HG03064 (cell line): ENCODE measurements around the gene ZDHHC4.
"Not testable (repeated sequence)": the region's sequence is repeated elsewhere in the genome, so short reads cannot be mapped to it uniquely, and the experiment has no call there.

Experiments used
- ATAC-seq: cut with Tn5 transposase; IDR thresholded peaks from one replicate; pipeline ENCODE4 v1.9.1; 2021; ENCODE audit warnings: low read depth; ENCODE audit not compliant: unreplicated experiment

The ZDHHC4 gene

DNA sequence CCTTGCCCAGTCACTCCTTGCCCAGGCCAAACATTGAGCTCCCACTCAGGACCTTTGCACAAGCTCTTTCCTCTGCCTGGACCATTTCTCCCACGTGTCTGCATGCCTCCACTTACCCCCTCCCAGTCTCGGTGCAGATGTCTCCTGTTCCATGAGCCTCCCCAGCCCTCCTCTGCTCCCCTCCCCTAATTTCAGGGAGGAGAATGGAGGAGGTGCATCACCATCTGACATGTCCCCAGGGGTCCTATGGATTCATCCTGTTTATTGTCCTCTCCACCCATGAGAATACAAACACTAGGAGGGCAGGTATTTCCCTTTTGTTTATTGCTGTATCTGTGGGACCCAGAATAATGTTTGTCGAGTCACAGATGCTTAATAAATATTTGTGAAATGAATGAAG lies 17.4 kb upstream of the ZDHHC4 start:
- no peak for ATAC-seq

GRCh38 chr7:6562106-6562505 lies 15.1 kb upstream of the ZDHHC4 start:
- no peak for ATAC-seq

- ATAC-seq = no peak
Observed at GRCh38 chr7:6563936-6564770, 13.1 kb upstream of the ZDHHC4 start.

- ATAC-seq = no peak
Observed at GRCh38 chr7:6565655-6566054, 11.6 kb upstream of the ZDHHC4 start.

GRCh38 chr7:6567886-6568285 lies 9.4 kb upstream of the ZDHHC4 start:
- no peak for ATAC-seq

DNA sequence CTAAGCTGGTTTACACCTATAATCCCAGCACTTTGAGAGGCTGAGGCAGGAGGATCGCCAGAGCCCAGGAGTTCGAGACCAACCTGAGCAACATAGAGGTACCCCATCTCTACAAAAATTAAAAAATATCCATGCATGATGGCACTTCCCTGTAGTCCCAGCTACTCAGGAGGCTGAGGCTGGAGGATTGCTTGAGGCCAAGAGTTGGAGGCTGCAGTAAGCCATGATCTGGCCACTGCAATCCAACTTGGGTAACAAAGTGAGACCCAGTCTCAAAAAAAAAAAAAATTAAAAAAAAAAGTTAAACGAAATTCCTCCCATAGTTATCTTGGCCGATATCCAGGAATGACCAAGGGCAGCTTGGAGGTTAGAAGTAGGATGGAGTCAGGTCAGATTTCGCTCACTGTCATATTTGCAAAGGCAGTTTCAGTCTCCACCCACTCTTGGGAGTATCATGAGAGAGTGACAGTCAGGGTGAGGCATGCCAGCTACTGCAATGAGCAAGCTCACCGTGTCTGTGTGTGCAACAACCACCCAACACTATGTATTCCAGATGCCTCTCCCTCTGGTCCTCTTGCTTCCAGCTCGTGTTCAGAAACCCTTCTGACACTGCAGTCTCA lies 6.0 kb upstream of the ZDHHC4 start:
- ATAC-seq = no peak

DNA sequence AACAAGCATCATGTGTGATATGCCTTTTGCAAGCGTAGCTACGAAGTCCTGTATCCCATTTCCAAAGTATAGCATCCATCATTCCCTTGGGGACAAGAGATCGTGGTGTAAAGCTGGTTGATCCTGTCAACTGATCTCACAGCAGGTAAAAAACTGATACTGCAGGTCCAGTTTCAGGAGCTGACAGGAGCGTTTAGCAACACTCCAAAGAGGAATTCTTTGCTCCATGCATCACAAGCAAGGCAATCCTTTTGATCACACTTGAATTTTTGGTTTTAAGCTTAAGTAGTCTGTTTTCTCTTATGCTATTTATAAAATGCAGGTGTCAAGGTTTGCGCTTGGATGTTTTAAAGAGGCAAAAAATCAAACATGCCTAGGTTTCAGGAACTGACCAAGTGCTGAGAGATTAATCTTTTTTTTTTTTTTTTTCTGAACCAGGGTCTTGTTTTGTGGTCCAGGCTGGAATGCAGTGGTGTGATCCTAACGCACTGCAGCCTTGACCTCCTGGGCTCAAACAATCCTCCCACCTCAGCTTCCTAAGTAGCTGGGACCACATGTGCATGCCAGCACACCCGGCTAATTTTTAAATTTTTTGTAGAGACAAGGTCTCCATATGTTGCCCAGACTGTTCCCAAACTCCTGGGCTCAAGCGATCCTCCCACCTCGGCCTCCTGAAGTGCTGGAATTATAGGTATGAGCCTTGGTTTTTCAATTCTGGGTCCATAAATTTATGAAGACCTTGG lies 1.8 kb upstream of the ZDHHC4 start:
- no peak for ATAC-seq

DNA sequence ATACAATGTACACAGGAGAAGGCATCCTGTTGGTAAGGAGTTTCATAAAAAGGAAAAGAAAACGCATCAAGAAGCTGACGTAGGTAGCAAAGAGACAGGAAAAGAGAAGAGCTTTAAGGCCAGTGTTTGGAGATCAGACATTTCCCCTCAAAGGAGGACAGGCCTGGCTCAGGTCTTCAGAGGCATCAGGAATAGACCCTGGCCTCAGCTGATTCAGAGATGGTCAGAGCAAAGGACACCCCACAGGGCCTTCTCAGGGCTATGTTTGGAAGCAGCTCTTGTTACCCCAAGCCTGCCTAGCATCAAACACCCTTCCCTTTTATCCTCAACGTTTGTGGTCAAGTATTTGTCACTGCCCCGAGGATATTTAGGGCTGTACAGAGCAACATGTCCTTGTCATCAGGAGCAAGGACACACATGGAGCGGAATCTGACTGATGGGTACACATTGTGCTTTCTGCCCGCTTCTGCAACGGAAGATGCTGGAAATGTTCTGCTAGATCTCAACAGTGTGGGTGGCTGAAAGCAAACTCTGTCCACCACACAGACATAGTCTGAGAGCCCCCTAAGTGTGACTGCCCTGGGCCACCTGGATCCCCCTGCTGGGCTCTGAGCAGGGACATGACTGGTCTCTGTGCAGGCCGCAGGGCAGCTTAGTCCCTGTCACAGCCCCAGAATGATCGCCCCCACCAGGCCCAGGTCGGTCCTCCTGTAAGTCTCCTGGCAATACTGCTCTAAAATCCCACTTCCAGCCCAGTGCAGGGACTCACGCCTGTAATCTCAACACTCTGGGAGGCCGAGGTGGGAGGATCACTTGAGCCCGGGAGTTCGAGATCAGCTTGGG lies 1.0 kb upstream of the ZDHHC4 start:
- ATAC-seq = no peak

GRCh38 chr7:6576867-6577368 lies 336 bp upstream of the ZDHHC4 start:
- ATAC-seq = not testable (repeated sequence)

DNA sequence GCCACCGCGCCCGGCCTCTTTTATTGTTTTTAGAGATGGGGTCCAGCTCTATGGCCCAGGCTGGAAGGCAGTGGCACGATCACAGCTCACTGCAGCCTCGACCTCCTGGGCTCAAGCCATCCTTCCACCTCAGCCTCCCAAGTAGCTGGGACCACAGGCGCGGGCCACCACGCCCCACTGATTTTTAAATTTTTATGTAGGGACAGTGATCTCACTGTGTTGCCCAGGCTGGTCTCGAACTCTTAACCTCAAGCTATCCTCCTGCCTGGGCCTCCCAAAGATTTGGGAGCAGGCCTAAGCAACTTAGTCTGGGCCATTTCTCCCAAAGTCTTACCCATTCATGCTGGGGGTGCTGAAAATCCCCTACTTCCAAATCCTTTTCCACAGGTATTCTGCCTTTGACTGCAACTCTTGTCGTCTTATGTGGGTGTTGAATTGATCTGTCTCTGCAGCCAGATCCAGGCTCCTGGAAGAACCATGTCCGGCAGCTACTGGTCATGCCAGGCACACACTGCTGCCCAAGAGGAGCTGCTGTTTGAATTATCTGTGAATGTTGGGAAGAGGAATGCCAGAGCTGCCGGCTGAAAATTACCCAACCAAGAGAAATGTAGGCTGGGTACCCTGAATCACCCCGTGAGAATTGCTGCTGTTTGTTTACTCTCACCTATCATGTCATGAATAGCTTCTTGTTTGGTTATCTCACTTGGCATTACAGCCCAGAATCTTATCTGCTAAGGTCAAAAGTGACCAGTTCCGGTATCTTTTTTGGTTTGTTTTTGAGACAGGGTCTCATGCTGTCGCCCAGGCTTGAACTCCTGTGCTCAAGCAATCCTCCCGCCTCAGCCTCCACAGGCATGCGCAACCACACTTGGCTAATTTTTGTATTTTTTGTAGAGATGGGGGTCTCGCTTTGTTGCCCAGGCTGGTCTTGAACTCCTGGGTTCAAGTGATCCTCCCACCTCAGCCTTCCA lies 1.1 kb downstream of the ZDHHC4 start:
- ATAC-seq = no peak

GRCh38 chr7:6579446-6579845 lies 2.2 kb downstream of the ZDHHC4 start:
- no peak for ATAC-seq

DNA sequence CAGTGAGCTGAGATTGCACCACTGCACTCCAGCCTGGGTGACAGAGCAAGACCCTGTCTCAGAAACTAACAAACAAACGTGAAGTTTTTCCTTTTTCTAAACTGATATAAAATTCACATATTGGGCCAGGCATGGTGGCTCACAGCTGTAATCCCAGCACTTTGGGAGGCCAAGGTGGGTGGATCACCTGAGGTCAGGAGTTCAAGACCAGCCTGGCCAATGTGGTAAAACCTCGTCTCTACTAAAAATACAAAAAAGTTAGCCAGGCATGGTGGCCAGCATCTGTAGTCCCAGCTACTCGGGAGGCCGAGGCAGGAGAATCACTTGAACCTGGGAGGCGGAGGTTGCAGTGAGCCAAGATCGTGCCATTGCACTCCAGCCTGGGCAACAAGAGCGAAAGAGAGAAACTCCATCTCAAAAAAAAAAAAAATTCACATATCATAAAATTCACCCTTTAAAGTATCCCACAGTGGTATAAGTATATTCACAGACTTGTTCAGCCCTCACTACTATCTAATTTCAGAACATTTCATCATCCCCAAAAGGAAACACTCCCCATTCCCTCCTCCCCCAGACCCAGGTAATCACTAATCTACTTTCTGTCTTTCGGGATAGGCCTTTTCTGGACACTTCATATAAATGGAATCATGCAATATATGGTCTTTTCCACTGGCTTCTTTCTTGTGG lies 8.6 kb downstream of the ZDHHC4 start:
- not testable (repeated sequence) for ATAC-seq

DNA sequence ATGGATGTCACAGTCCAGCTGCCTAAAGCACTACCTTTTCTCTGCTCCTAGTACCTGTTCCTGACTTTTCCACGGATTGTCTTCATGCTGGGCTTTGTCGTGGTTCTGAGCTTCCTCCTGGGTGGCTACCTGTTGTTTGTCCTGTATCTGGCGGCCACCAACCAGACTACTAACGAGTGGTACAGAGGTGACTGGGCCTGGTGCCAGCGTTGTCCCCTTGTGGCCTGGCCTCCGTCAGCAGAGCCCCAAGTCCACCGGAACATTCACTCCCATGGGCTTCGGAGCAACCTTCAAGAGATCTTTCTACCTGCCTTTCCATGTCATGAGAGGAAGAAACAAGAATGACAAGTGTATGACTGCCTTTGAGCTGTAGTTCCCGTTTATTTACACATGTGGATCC lies 11.3 kb downstream of the ZDHHC4 start:
- ATAC-seq = no peak

DNA sequence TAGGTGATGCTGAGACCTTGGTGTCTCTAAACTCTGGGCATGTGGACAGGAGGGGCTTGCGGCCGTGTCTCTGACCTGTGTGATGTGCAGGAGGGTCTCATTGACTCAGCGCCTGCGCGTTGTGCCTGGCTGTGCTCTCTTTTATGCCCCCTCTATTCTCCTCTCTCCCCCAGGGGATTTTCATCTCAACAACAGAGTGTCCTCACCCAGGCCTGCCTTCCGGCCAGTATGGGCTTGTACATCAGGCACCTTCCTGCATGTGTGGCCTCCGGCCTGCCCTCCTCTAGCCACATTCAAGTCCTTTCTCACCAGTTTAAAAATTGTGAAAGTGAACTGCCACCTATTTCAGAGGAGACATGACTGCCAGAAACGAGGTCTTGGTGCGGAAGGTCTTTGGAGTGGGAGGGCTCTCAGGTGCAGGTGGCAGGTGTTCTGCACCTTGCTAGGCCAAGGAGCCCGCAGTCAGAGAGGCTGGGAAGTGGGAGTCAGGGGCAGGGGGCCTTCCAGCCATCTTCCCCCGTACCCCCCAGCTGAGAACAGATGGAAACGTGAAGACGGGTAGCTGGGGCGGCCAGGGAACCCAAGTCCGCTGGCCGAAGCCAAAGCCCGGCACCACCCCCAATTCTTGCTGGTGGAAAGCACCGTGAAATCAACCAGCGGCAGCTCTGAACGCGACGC lies 12.0 kb downstream of the ZDHHC4 start:
- ATAC-seq = no peak

- peak; percentile 84 for ATAC-seq
Observed at GRCh38 chr7:6589829-6590644, 12.8 kb downstream of the ZDHHC4 start, which contains the start of gene INTS15. TSS of gene INTS15 (plus strand) at chr7:6590021. CDS start at chr7:6590284, 263 bp downstream.

- peak; percentile 15 for ATAC-seq
Observed at GRCh38 chr7:6590645-6591110, 13.4 kb downstream of the ZDHHC4 start.

GRCh38 chr7:6600093-6600492 lies 22.8 kb downstream of the ZDHHC4 start:
- no peak for ATAC-seq
